ENCODE results near the gene DEFB112. TPM values are rescaled to one million over a fixed set of nuclear protein-coding genes. Genes with fewer than 3 reads are reported as not detected.

The DEFB112 gene
- total RNA-seq (2014; rRNA removed; shearing (Covaris generic)) (not detected in 2 replicates), total RNA-seq (2022) (not detected in 2 replicates), Bru-seq, nascent RNA (not detected), BruChase-seq, experiment 1, labeled RNA remaining after a 6-hour chase (not detected), BruChase-seq, experiment 2, labeled RNA remaining after a 2-hour chase (not detected)
- long read RNA-seq = 0 reads

GRCh38 chr6:50049829-50050228 lies at the start of gene DEFB112:
TSS of gene DEFB112 (minus strand) at chr6:50049929. CDS start at chr6:50049869, 60 bp downstream.
- no peaks in the 10 kb centered on the region for H3K4me1 ChIP-seq (ENCODE audit: insufficient read depth, low read length, poor library complexity, severe bottlenecking)
- no peak within 1 kb of the TSS for H2AFZ ChIP-seq (ENCODE audit: low read length)
- no peaks in the 10 kb centered on the region for H4K20me1 ChIP-seq (ENCODE audit: insufficient read depth, low read length)
- no peak within 1 kb of the TSS for H3K4me2 ChIP-seq (ENCODE audit: low read length)
- no peaks in the 10 kb centered on the region for H3K36me3 ChIP-seq (ENCODE audit: insufficient read depth, low read length)
- DNase-seq (ENCODE audit: low spot score) = no peak
- H3K4me3 ChIP-seq (ENCODE audit: low read depth, low read length, poor library complexity, severe bottlenecking) = no peak within 1 kb of the TSS
- CTCF ChIA-PET (ENCODE audit: unreplicated experiment) = no interaction called here
- no peaks in the 10 kb centered on the region for H3K9me3 ChIP-seq (ENCODE audit: low read length)
- H3K27ac ChIP-seq (ENCODE audit: low read depth, low read length, poor library complexity, severe bottlenecking) = no peak within 1 kb of the TSS
- TF ChIP-seq CTCF (conservative IDR thresholded peaks at IDR 0.05; ENCODE audit: low read length) (no peak), EZH2phosphoT487 (IDR thresholded peaks at IDR 0.05; ENCODE audit: borderline replicate concordance, low read depth, low read length) (no peak)
- no TSS peak for BruUV-seq (replicated peaks)
- H3K9me2 ChIP-seq (ENCODE audit: insufficient read depth, low read length) = no peaks in the 10 kb centered on the region
- no peaks in the 10 kb centered on the region for H3K79me2 ChIP-seq (ENCODE audit: insufficient read depth, low read depth, low read length)
- POLR2A ChIA-PET = no interaction called here
- intact Hi-C loops (cut with micrococcal nuclease; ENCODE audit: unreplicated experiment) = no loop called here

GRCh38 chr6:50098641-50098993 lies 48.9 kb upstream of the DEFB112 start:
- no TSS peak for BruUV-seq (replicated peaks)
- TF ChIP-seq CTCF (conservative IDR thresholded peaks at IDR 0.05; ENCODE audit: low read length) (no peak), EZH2phosphoT487 (IDR thresholded peaks at IDR 0.05; ENCODE audit: borderline replicate concordance, low read depth, low read length) (no peak)
- H3K9me3 ChIP-seq (ENCODE audit: low read length) = no peaks in the 10 kb centered on the region
- POLR2A ChIA-PET = interaction anchor here (0.5 kb wide), 1 partner anchor 35 kb away, joined by 7 read pairs; no protein-coding TSS in a partner anchor
- no peak overlapping the region for H3K4me2 ChIP-seq (ENCODE audit: low read length)
- intact Hi-C loops (cut with micrococcal nuclease; ENCODE audit: unreplicated experiment) = no loop called here
- no peaks in the 10 kb centered on the region for H3K79me2 ChIP-seq (ENCODE audit: insufficient read depth, low read depth, low read length)
- no peaks in the 10 kb centered on the region for H3K9me2 ChIP-seq (ENCODE audit: insufficient read depth, low read length)
- no peak overlapping the region for H3K27ac ChIP-seq (ENCODE audit: low read depth, low read length, poor library complexity, severe bottlenecking)
- H3K4me3 ChIP-seq (ENCODE audit: low read depth, low read length, poor library complexity, severe bottlenecking) = no peak overlapping the region
- no peak for DNase-seq (ENCODE audit: low spot score)
- CTCF ChIA-PET (ENCODE audit: unreplicated experiment) = no interaction called here
- H3K36me3 ChIP-seq (ENCODE audit: insufficient read depth, low read length) = no peaks in the 10 kb centered on the region
- H3K4me1 ChIP-seq (ENCODE audit: insufficient read depth, low read length, poor library complexity, severe bottlenecking) = no peaks in the 10 kb centered on the region
- no peaks in the 10 kb centered on the region for H4K20me1 ChIP-seq (ENCODE audit: insufficient read depth, low read length)
- no peak overlapping the region for H2AFZ ChIP-seq (ENCODE audit: low read length)

GRCh38 chr6:50097966-50098640 lies 48.4 kb upstream of the DEFB112 start:
- Histone ChIP-seq H2AFZ (ENCODE audit: low read length) (no peak overlapping the region), H3K36me3 (ENCODE audit: insufficient read depth, low read length) (no peaks in the 10 kb centered on the region), H4K20me1 (ENCODE audit: insufficient read depth, low read length) (no peaks in the 10 kb centered on the region), H3K9me3 (ENCODE audit: low read length) (no peaks in the 10 kb centered on the region), H3K9me2 (ENCODE audit: insufficient read depth, low read length) (no peaks in the 10 kb centered on the region), H3K4me2 (ENCODE audit: low read length) (no peak overlapping the region), H3K4me3 (ENCODE audit: low read depth, low read length, poor library complexity, severe bottlenecking) (no peak overlapping the region), H3K4me1 (ENCODE audit: insufficient read depth, low read length, poor library complexity, severe bottlenecking) (no peaks in the 10 kb centered on the region), H3K79me2 (ENCODE audit: insufficient read depth, low read depth, low read length) (no peaks in the 10 kb centered on the region), H3K27ac (ENCODE audit: low read depth, low read length, poor library complexity, severe bottlenecking) (no peak overlapping the region)
- ChIA-PET CTCF (ENCODE audit: unreplicated experiment) (no interaction called here), POLR2A (interaction anchor here (0.5 kb wide), 1 partner anchor 36 kb away, joined by 7 read pairs; no protein-coding TSS in a partner anchor)
- no TSS peak for BruUV-seq (replicated peaks)
- TF ChIP-seq EZH2phosphoT487 (IDR thresholded peaks at IDR 0.05; ENCODE audit: borderline replicate concordance, low read depth, low read length) (no peak), CTCF (conservative IDR thresholded peaks at IDR 0.05; ENCODE audit: low read length) (no peak)
- intact Hi-C loops (cut with micrococcal nuclease; ENCODE audit: unreplicated experiment) = no loop called here
- no peak for DNase-seq (ENCODE audit: low spot score)
